Smooth muscle cell (in vitro differentiated cells): ENCODE results near the gene DDX46. TPM values are rescaled to one million over a fixed set of nuclear protein-coding genes. Genes with fewer than 3 reads are reported as not detected.
"Not testable (repeated sequence)": the region's sequence is repeated elsewhere in the genome, so short reads cannot be mapped to it uniquely, and the experiment has no call there.

Experiments used
- DNase-seq: peaks from one replicate; lab custom pipeline; 2025; ENCODE audit not compliant: unreplicated experiment; lab: John Stamatoyannopoulos, UW
- H2AFZ ChIP-seq: fragments of 200-600 bp; sonication (generic); 2 replicates; pipeline ENCODE4 v1.6.0; 2016; ENCODE audit warnings: antibody characterized with exemption, low read depth, mild to moderate bottlenecking
- H3F3A ChIP-seq: fragments of 200-600 bp; sonication (generic); 2 replicates; pipeline ENCODE4 v1.6.0; 2017; ENCODE audit warnings: antibody characterized with exemption, low read depth
- H3K27ac ChIP-seq: fragments of 200-600 bp; sonication (generic); 2 replicates; pipeline ENCODE4 v1.5.1; 2016; ENCODE audit warnings: low read depth, mild to moderate bottlenecking
- H3K27me3 ChIP-seq: fragments of 200-600 bp; sonication (generic); 2 replicates; pipeline ENCODE4 v1.6.1; 2016; ENCODE audit warnings: low read depth, mild to moderate bottlenecking
- H3K36me3 ChIP-seq: fragments of 200-600 bp; sonication (generic); 2 replicates; pipeline ENCODE4 v1.5.1; 2016; ENCODE audit warnings: low read depth
- H3K4me1 ChIP-seq: fragments of 200-600 bp; sonication (generic); 2 replicates; pipeline ENCODE4 v1.5.1; 2016; ENCODE audit warnings: low read depth
- H3K4me2 ChIP-seq: fragments of 200-600 bp; sonication (generic); 2 replicates; pipeline ENCODE4 v1.6.0; 2016; ENCODE audit warnings: mild to moderate bottlenecking
- H3K4me3 ChIP-seq: fragments of 200-600 bp; sonication (generic); 2 replicates; pipeline ENCODE4 v1.5.1; 2016; ENCODE audit warnings: mild to moderate bottlenecking
- H3K79me2 ChIP-seq: fragments of 200-600 bp; sonication (generic); 2 replicates; pipeline ENCODE4 v1.6.0; 2016; ENCODE audit warnings: low read depth, mild to moderate bottlenecking
- H3K9ac ChIP-seq: fragments of 200-600 bp; sonication (generic); 2 replicates; pipeline ENCODE4 v1.6.0; 2016; ENCODE audit warnings: low read depth
- H3K9me3 ChIP-seq: fragments of 200-600 bp; sonication (generic); replicated peaks from 2 replicates; pipeline ENCODE4 v1.5.1; 2016; ENCODE audit warnings: low read depth
- H4K20me1 ChIP-seq: fragments of 200-600 bp; sonication (generic); 2 replicates; pipeline ENCODE4 v1.6.0; 2016; ENCODE audit warnings: low read depth
- CTCF ChIP-seq: fragments of 200-600 bp; sonication (generic); IDR thresholded peaks from 2 replicates; pipeline ENCODE4 v1.5.1; 2017; ENCODE audit warnings: borderline replicate concordance, mild to moderate bottlenecking, antibody characterized with exemption; ENCODE audit not compliant: insufficient read depth, poor library complexity, severe bottlenecking
- WGBS: methylation state at CpG from one replicate; pipeline ENCODE4 v1.1.7; 2016; ENCODE audit warnings: low lambda C conversion rate; 5-methylcytosine and 5-hydroxymethylcytosine counted together
- polyA plus RNA-seq: library from polyadenylated mRNA; unstranded; fragments of >200 nt; fragmentation: Nextera tagmentation; extraction: Ambion mirVana; gene quantifications from 2 replicates; pipeline ENCODE4 v1.2.1, GENCODE V29; 2016
- total RNA-seq: library from RNA; depleted of rRNA; stranded (reverse); fragments of >200 nt; gene quantifications from 2 replicates; pipeline ENCODE4 v1.2.3, GENCODE V29; 2014

The DDX46 gene, protein sequence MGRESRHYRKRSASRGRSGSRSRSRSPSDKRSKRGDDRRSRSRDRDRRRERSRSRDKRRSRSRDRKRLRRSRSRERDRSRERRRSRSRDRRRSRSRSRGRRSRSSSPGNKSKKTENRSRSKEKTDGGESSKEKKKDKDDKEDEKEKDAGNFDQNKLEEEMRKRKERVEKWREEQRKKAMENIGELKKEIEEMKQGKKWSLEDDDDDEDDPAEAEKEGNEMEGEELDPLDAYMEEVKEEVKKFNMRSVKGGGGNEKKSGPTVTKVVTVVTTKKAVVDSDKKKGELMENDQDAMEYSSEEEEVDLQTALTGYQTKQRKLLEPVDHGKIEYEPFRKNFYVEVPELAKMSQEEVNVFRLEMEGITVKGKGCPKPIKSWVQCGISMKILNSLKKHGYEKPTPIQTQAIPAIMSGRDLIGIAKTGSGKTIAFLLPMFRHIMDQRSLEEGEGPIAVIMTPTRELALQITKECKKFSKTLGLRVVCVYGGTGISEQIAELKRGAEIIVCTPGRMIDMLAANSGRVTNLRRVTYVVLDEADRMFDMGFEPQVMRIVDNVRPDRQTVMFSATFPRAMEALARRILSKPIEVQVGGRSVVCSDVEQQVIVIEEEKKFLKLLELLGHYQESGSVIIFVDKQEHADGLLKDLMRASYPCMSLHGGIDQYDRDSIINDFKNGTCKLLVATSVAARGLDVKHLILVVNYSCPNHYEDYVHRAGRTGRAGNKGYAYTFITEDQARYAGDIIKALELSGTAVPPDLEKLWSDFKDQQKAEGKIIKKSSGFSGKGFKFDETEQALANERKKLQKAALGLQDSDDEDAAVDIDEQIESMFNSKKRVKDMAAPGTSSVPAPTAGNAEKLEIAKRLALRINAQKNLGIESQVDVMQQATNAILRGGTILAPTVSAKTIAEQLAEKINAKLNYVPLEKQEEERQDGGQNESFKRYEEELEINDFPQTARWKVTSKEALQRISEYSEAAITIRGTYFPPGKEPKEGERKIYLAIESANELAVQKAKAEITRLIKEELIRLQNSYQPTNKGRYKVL
- total RNA-seq (29.2 and 29.4 TPM in 2 replicates), polyA plus RNA-seq (18.5 and 24.5 TPM in 2 replicates)

DNA sequence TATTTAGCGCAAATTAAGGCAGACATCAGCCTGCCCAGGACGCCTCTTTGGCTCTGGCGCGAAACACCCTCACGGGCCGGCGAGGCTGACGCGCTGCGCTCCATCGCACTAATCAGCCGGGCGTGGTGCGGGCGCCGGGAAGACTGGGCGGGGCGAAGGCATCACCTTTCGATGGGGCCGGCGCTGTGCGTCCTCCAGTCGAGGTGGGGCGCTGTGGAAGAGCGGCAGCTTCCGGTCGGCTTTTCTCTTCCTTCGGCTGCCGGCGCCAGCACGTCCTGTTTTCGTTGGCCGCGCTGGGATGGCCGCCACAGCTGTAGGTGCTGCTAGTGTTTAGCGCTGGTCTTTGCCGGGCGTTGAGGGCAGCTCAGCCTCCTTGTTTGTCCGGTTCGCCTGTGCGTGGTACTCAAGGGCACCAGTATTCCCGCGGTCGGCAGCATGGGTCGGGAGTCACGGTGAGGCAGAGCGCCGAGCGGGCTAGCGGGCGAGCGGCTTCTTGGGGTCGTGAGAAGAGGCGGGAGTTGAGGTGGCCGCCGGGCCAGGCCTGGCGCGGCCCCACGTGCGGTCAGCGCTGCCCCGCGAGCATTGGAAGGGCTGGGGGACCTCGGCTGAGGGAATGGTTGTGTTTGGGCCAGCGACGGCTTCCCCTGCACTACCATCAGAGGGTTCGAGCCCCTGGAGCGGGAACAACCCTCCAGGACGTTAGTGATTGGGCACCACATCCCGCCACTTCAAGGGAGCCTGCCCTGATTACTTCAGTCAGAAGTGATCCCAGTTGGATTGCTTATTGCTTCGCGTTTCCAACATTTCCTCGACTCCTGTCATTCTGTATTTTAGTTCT is at the start of gene DDX46:
Gene DDX46, plus strand, starts transcription at position 276 of the 838 bp plus-strand sequence. Its CDS starts 160 bp downstream, at position 436.
- TF ChIP-seq CTCF, result peak; percentile 61
- Histone ChIP-seq H4K20me1 (peaks cover 40% of the 10 kb centered on the region), H3K4me1 (peaks cover 11% of the 10 kb centered on the region), H3F3A (no peaks in the 10 kb centered on the region), H3K4me2 (peak within 1 kb of the TSS; percentile 83), H2AFZ (peak within 1 kb of the TSS; percentile 93), H3K36me3 (no peaks in the 10 kb centered on the region), H3K9me3 (no peaks in the 10 kb centered on the region), H3K9ac (peak within 1 kb of the TSS; percentile 83), H3K27me3 (no peaks in the 10 kb centered on the region), H3K4me3 (peak within 1 kb of the TSS; percentile 88), H3K27ac (peak within 1 kb of the TSS; percentile 45), H3K79me2 (peaks cover 52% of the 10 kb centered on the region)
- 2% methylated on average over 72 of the region's 73 CpGs for WGBS
- peak; percentile 74 for DNase-seq

- no peaks in the 10 kb centered on the region for H3F3A ChIP-seq
- 95% methylated on average over 5 of the region's 5 CpGs for WGBS
- no peak overlapping the region for H3K4me2 ChIP-seq
- no peaks in the 10 kb centered on the region for H3K27me3 ChIP-seq
- no peak overlapping the region for H3K9ac ChIP-seq
- no peak overlapping the region for H3K27ac ChIP-seq
- peaks cover 26% of the 10 kb centered on the region for H4K20me1 ChIP-seq
- H3K4me1 ChIP-seq, result peaks cover 3% of the 10 kb centered on the region
- DNase-seq, result no peak
- no peak overlapping the region for H3K4me3 ChIP-seq
- no peak for TF ChIP-seq CTCF
- H2AFZ ChIP-seq, result no peak overlapping the region
- H3K9me3 ChIP-seq, result no peaks in the 10 kb centered on the region
- H3K36me3 ChIP-seq, result peaks cover 42% of the 10 kb centered on the region
- no peaks in the 10 kb centered on the region for H3K79me2 ChIP-seq
Observed at GRCh38 chr5:134714120-134714519, 44.5 kb upstream of the DDX46 start.

- Histone ChIP-seq H3K36me3 (peaks cover 38% of the 10 kb centered on the region), H3K4me1 (peaks cover 3% of the 10 kb centered on the region), H3K9me3 (no peaks in the 10 kb centered on the region), H3K9ac (no peak overlapping the region), H3K27me3 (no peaks in the 10 kb centered on the region), H4K20me1 (peaks cover 26% of the 10 kb centered on the region), H3F3A (no peaks in the 10 kb centered on the region), H3K4me3 (no peak overlapping the region), H3K4me2 (no peak overlapping the region), H3K27ac (no peak overlapping the region), H3K79me2 (no peaks in the 10 kb centered on the region), H2AFZ (no peak overlapping the region)
- WGBS, result 100% methylated on average over 3 of the region's 3 CpGs
- DNase-seq, result no peak
- no peak for TF ChIP-seq CTCF
Observed at GRCh38 chr5:134714541-134714940, 44.0 kb upstream of the DDX46 start.

GRCh38 chr5:134715466-134715865 is 43.1 kb upstream of the DDX46 start:
- not testable (repeated sequence) for DNase-seq

More at GRCh38 chr5:134715466-134715865, 43.1 kb upstream of the DDX46 start:
- H3K79me2 ChIP-seq, H3K27me3 ChIP-seq, H3K27ac ChIP-seq, H3K4me2 ChIP-seq, H3K9ac ChIP-seq, H3F3A ChIP-seq, H3K4me3 ChIP-seq, H3K4me1 ChIP-seq, H2AFZ ChIP-seq, H3K9me3 ChIP-seq: not testable (repeated sequence)
- H4K20me1 ChIP-seq, result peaks cover 26% of the 10 kb centered on the region
- WGBS, result over 99% methylated on average over 4 of the region's 4 CpGs
- peaks cover 38% of the 10 kb centered on the region for H3K36me3 ChIP-seq
